ENCODE measurements around the gene SUSD4.

Gene SUSD4

GRCh38 chr1:223345720-223346119 lies 18.3 kb downstream of the SUSD4 start:
- H3K27me3 Mint-ChIP-seq = no peaks in the 10 kb centered on the region
- no peak overlapping the region for H3K27ac Mint-ChIP-seq
- H3K36me3 Mint-ChIP-seq = peaks cover 2% of the 10 kb centered on the region
- H3K9me3 Mint-ChIP-seq (ENCODE audit: low read depth) = no peaks in the 10 kb centered on the region
- no peak overlapping the region for H3K4me3 Mint-ChIP-seq
- H3K4me1 Mint-ChIP-seq (ENCODE audit: low read depth) = peaks cover 3% of the 10 kb centered on the region

GRCh38 chr1:223344491-223344890 lies 19.5 kb downstream of the SUSD4 start:
- Mint-ChIP-seq H3K27ac (no peak overlapping the region), H3K36me3 (peaks cover 2% of the 10 kb centered on the region), H3K9me3 (ENCODE audit: low read depth) (no peaks in the 10 kb centered on the region), H3K4me3 (no peak overlapping the region), H3K27me3 (no peaks in the 10 kb centered on the region), H3K4me1 (ENCODE audit: low read depth) (peaks cover 1% of the 10 kb centered on the region)

- H3K27me3 Mint-ChIP-seq = no peaks in the 10 kb centered on the region
- H3K4me3 Mint-ChIP-seq = no peak overlapping the region
- no peaks in the 10 kb centered on the region for H3K9me3 Mint-ChIP-seq (ENCODE audit: low read depth)
- peaks cover 1% of the 10 kb centered on the region for H3K4me1 Mint-ChIP-seq (ENCODE audit: low read depth)
- H3K36me3 Mint-ChIP-seq = peaks cover 7% of the 10 kb centered on the region
- H3K27ac Mint-ChIP-seq = no peak overlapping the region
Measured at GRCh38 chr1:223343692-223344091, 20.3 kb downstream of the SUSD4 start.

GRCh38 chr1:223341121-223341520 lies 22.9 kb downstream of the SUSD4 start:
- H3K4me1 Mint-ChIP-seq (ENCODE audit: low read depth) = no peaks in the 10 kb centered on the region
- H3K36me3 Mint-ChIP-seq = peaks cover 11% of the 10 kb centered on the region
- H3K4me3 Mint-ChIP-seq = no peak overlapping the region
- H3K27me3 Mint-ChIP-seq = no peaks in the 10 kb centered on the region
- H3K27ac Mint-ChIP-seq = no peak overlapping the region
- H3K9me3 Mint-ChIP-seq (ENCODE audit: low read depth) = no peaks in the 10 kb centered on the region

DNA sequence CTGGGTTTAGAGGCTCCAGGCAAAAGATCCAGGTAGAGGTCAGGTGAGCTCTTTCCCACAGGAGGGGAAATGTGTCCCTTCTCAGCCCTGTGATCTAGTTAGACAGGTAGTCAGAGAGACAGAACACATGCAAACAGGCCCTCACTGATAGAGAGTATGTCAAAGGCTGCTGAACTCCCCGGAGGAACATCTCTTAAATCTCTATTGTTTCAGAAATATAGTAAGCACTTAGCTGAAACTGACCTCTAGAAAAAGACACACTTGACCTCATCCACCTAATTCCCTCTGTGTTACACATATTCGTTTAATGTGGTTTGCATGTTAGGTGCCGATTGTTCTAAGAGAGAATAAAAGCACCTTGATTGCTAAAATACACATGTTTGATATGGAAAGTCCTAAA lies 23.3 kb downstream of the SUSD4 start:
- H3K27ac Mint-ChIP-seq = no peak overlapping the region
- peaks cover 11% of the 10 kb centered on the region for H3K36me3 Mint-ChIP-seq

DNA sequence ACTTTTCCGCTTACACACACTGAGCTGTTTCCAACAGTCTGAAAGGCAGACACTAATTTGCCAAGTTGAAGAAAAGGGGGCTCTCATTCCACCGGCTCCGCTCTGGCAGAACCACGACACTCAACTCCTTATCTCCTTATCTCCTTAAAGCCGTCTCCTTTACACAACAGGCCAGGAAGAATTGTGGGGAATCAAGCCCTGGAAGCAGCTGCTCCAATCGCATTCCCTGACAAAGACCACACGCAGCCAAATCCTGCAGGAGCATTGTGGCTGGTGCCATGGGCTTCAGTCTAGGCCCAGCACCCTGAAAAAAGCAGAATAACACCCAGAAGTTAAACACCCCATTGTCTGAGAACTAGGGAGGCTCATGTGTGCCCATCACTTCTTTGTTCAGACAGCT lies 24.1 kb downstream of the SUSD4 start:
- no peak overlapping the region for H3K4me3 Mint-ChIP-seq
- H3K4me1 Mint-ChIP-seq (ENCODE audit: low read depth) = no peaks in the 10 kb centered on the region
- H3K9me3 Mint-ChIP-seq (ENCODE audit: low read depth) = no peaks in the 10 kb centered on the region
- H3K27ac Mint-ChIP-seq = no peak overlapping the region
- H3K27me3 Mint-ChIP-seq = no peaks in the 10 kb centered on the region
- H3K36me3 Mint-ChIP-seq = peaks cover 11% of the 10 kb centered on the region

More for the DNA sequence above, 23.3 kb downstream of the SUSD4 start:
- Mint-ChIP-seq H3K27me3 (no peaks in the 10 kb centered on the region), H3K9me3 (ENCODE audit: low read depth) (no peaks in the 10 kb centered on the region), H3K4me3 (no peak overlapping the region), H3K4me1 (ENCODE audit: low read depth) (no peaks in the 10 kb centered on the region)

DNA sequence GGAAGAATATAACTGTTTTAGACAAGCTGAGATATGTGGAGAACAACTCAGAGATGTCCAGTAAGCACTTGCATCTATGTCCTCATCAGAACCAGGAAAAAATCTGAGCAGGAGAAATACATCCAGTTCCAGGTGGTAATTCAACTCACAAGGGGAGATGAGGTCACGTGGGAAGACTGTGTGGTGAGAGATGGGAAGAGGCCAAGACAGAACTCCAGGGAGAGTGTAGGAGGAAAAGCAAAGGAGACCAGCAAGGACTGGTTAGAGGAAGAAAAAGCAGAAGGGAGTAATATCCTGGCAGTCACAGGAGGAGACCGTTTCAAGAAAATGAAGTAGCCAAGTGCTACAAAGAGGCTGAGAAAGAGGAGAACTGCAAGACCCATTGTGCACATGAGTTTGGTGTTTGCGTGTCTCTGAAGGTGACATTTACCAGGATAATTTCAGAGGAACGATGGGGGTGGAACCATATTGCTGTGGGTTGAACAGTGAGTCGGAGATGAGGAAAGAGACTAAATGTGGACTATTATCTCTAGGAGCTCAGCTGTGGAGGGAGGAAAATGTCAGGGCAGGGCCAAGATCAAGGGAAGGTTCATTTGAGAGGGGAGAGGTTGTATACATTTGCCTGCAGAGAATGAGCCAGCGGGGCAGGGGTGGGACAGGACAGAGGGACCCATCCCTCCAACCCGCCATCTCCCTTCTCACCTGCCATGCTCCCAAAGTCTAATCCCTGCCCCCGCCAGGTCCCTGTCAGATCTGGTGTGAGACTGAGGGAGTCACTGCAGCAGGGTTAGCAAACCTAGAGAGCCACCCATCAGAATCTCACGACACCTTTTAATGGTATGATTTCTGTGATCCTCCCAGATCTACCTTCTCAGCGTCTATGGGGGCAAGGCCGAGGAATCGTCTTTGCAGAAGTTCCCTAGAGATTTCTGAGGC lies 24.9 kb downstream of the SUSD4 start:
- no peaks in the 10 kb centered on the region for H3K4me1 Mint-ChIP-seq (ENCODE audit: low read depth)
- no peak overlapping the region for H3K4me3 Mint-ChIP-seq
- no peak overlapping the region for H3K27ac Mint-ChIP-seq
- H3K36me3 Mint-ChIP-seq = peaks cover 11% of the 10 kb centered on the region
- H3K9me3 Mint-ChIP-seq (ENCODE audit: low read depth) = no peaks in the 10 kb centered on the region
- no peaks in the 10 kb centered on the region for H3K27me3 Mint-ChIP-seq

DNA sequence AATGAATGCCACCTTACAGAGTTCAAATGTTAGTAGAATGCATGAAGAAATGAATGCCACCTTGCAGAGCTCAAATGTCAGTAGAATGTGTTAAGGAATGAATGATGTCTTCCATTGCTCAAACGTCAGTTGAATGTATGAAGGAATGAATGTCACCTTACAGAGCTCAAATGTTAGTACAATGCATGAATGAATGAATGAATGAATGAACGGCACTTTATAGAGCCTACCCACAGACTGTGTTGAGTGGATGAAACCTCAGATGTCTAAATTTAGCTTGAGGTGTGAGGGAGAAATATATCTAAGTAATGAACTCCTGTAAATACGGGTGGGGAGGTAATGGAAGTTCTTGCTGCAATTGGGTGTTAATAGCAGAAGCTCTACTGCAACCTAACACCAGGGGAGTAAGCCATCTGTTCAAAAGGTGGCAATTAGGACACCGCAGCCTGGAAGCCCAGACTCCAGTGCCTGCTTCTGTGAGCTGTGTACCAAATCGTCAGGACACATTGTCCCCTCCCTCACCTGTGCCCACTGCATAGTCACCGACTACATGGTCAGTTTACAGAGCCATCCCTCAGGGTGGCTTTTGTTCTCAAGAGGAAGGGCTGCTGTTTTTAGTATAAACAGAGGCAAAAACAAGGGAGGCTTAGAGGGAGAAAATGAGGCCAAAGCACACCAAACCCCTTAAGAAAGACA lies 26.7 kb downstream of the SUSD4 start:
- H3K27me3 Mint-ChIP-seq = no peaks in the 10 kb centered on the region
- no peak overlapping the region for H3K27ac Mint-ChIP-seq
- no peaks in the 10 kb centered on the region for H3K4me1 Mint-ChIP-seq (ENCODE audit: low read depth)
- H3K4me3 Mint-ChIP-seq = no peak overlapping the region
- H3K36me3 Mint-ChIP-seq = peaks cover 10% of the 10 kb centered on the region
- no peaks in the 10 kb centered on the region for H3K9me3 Mint-ChIP-seq (ENCODE audit: low read depth)

- no peaks in the 10 kb centered on the region for H3K9me3 Mint-ChIP-seq (ENCODE audit: low read depth)
- no peak overlapping the region for H3K27ac Mint-ChIP-seq
- H3K4me1 Mint-ChIP-seq (ENCODE audit: low read depth) = peaks cover 8% of the 10 kb centered on the region
- no peaks in the 10 kb centered on the region for H3K27me3 Mint-ChIP-seq
- H3K4me3 Mint-ChIP-seq = no peak overlapping the region
- peaks cover 8% of the 10 kb centered on the region for H3K36me3 Mint-ChIP-seq
Measured at GRCh38 chr1:223334156-223334555, 29.8 kb downstream of the SUSD4 start.

GRCh38 chr1:223332997-223333396 lies 31.0 kb downstream of the SUSD4 start:
- Mint-ChIP-seq H3K9me3 (ENCODE audit: low read depth) (no peaks in the 10 kb centered on the region), H3K27me3 (no peaks in the 10 kb centered on the region), H3K4me3 (no peak overlapping the region), H3K27ac (no peak overlapping the region), H3K36me3 (peaks cover 3% of the 10 kb centered on the region), H3K4me1 (ENCODE audit: low read depth) (peaks cover 8% of the 10 kb centered on the region)

- Mint-ChIP-seq H3K36me3 (peaks cover 2% of the 10 kb centered on the region), H3K27ac (no peak overlapping the region), H3K27me3 (no peaks in the 10 kb centered on the region), H3K4me1 (ENCODE audit: low read depth) (peaks cover 8% of the 10 kb centered on the region), H3K4me3 (no peak overlapping the region), H3K9me3 (ENCODE audit: low read depth) (no peaks in the 10 kb centered on the region)
Measured at GRCh38 chr1:223331929-223332328, 32.0 kb downstream of the SUSD4 start.

DNA sequence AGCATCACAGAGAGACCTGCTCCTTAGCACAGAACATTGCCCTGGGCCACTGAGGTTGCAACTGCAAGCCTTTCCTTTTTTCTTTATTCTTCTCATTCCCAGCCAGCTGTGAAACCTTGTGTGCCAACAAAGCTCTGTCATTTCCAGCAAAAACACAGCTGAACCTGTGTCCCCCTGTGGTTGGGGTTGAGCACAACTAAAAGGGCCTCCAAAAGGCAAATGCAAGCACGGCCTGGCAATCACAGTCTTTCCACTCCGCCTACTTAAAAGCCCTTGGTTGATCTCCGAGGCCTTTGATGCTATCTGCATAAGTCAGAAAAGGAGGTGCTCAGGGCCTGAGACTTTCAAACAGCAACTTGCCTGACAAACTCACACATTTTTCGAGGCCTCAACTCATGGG lies 32.7 kb downstream of the SUSD4 start:
- peak overlapping the region; percentile 59 for H3K27ac Mint-ChIP-seq
- peaks cover 8% of the 10 kb centered on the region for H3K4me1 Mint-ChIP-seq (ENCODE audit: low read depth)
- peaks cover 5% of the 10 kb centered on the region for H3K36me3 Mint-ChIP-seq
- no peaks in the 10 kb centered on the region for H3K9me3 Mint-ChIP-seq (ENCODE audit: low read depth)
- no peak overlapping the region for H3K4me3 Mint-ChIP-seq
- no peaks in the 10 kb centered on the region for H3K27me3 Mint-ChIP-seq

- H3K9me3 Mint-ChIP-seq (ENCODE audit: low read depth) = no peaks in the 10 kb centered on the region
- peaks cover 8% of the 10 kb centered on the region for H3K4me1 Mint-ChIP-seq (ENCODE audit: low read depth)
- no peak overlapping the region for H3K4me3 Mint-ChIP-seq
- H3K27me3 Mint-ChIP-seq = no peaks in the 10 kb centered on the region
- H3K36me3 Mint-ChIP-seq = peaks cover 5% of the 10 kb centered on the region
- no peak overlapping the region for H3K27ac Mint-ChIP-seq
Measured at GRCh38 chr1:223330466-223330865, 33.5 kb downstream of the SUSD4 start.

- Mint-ChIP-seq H3K27me3 (no peaks in the 10 kb centered on the region), H3K4me3 (no peak overlapping the region), H3K9me3 (ENCODE audit: low read depth) (no peaks in the 10 kb centered on the region), H3K27ac (no peak overlapping the region), H3K4me1 (ENCODE audit: low read depth) (peaks cover 10% of the 10 kb centered on the region), H3K36me3 (peaks cover 7% of the 10 kb centered on the region)
Measured at GRCh38 chr1:223329664-223330415, 34.1 kb downstream of the SUSD4 start.

DNA sequence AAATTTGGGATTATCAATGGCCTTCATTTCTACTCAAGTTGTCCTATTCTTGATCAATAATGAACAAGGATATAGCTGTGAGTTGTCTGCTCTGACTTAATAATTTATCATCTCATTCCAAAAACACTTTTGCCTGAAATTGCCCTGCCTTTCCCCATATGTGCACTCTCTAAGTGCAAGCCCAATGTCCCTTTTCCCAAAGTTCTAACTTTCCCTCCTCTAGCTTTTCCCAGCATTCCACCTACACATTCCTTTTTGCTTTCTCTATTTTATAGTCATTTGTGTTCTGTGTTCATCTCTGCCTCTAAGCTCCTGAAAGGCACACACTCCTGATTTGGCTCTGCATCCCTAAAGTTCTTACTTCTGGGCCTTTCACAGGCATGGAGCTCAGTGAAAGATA lies 34.7 kb downstream of the SUSD4 start:
- Mint-ChIP-seq H3K4me3 (no peak overlapping the region), H3K4me1 (ENCODE audit: low read depth) (peaks cover 14% of the 10 kb centered on the region), H3K27me3 (no peaks in the 10 kb centered on the region), H3K36me3 (peaks cover 7% of the 10 kb centered on the region), H3K27ac (no peak overlapping the region), H3K9me3 (ENCODE audit: low read depth) (no peaks in the 10 kb centered on the region)
